Ishikawa (cell line): ENCODE data around the gene TRPC6.

Experiments
- CEBPB ChIP-seq: IDR thresholded peaks from 2 replicates; pipeline ENCODE4 v1.6.1; 2012
- CREB1 ChIP-seq: IDR thresholded peaks from 2 replicates; pipeline ENCODE4 v1.6.1; 2012; ENCODE audit warnings: low read depth
- EGR1 ChIP-seq: IDR thresholded peaks from 2 replicates; pipeline ENCODE4 v1.6.1; 2012
- EP300 ChIP-seq: IDR thresholded peaks from 2 replicates; pipeline ENCODE4 v1.6.1; 2012; ENCODE audit warnings: borderline replicate concordance
- FOXM1 ChIP-seq: IDR thresholded peaks from 2 replicates; pipeline ENCODE4 v1.6.1; 2012; ENCODE audit warnings: low read depth, borderline replicate concordance
- MAX ChIP-seq: IDR thresholded peaks from 2 replicates; pipeline ENCODE4 v1.6.1; 2012
- NFIC ChIP-seq: IDR thresholded peaks from 2 replicates; pipeline ENCODE4 v1.6.1; 2012
- RAD21 ChIP-seq: IDR thresholded peaks from 2 replicates; pipeline ENCODE4 v1.6.1; 2012; ENCODE audit warnings: low read depth
- REST ChIP-seq: IDR thresholded peaks from 2 replicates; pipeline ENCODE4 v1.6.1; 2012; ENCODE audit warnings: low read depth, mild to moderate bottlenecking
- TAF1 ChIP-seq: IDR thresholded peaks from 2 replicates; pipeline ENCODE4 v1.6.1; 2012; ENCODE audit warnings: low read depth, mild to moderate bottlenecking
- TCF12 ChIP-seq: IDR thresholded peaks from 2 replicates; pipeline ENCODE4 v1.6.1; 2012; ENCODE audit warnings: low read depth
- TEAD4 ChIP-seq: IDR thresholded peaks from 2 replicates; pipeline ENCODE4 v1.6.1; 2012
- USF1 ChIP-seq: IDR thresholded peaks from 2 replicates; pipeline ENCODE4 v1.6.1; 2012
- YY1 ChIP-seq: IDR thresholded peaks from 2 replicates; pipeline ENCODE4 v1.6.1; 2012; ENCODE audit warnings: low read depth
- ZBTB7A ChIP-seq: IDR thresholded peaks from 2 replicates; pipeline ENCODE4 v1.6.1; 2012; ENCODE audit warnings: low read depth

The TRPC6 gene

GRCh38 chr11:101497291-101497690 is 86.5 kb downstream of the TRPC6 start:
- TF ChIP-seq NFIC = no peak
- TF ChIP-seq YY1 = no peak
- no peak for TF ChIP-seq ZBTB7A
- no peak for TF ChIP-seq RAD21
- no peak for TF ChIP-seq FOXM1
- no peak for TF ChIP-seq EP300
- no peak for TF ChIP-seq CEBPB
- no peak for TF ChIP-seq USF1
- no peak for TF ChIP-seq TCF12
- TF ChIP-seq TEAD4 = no peak
- no peak for TF ChIP-seq CREB1
- no peak for TF ChIP-seq EGR1

GRCh38 chr11:101487775-101488174 is 96.0 kb downstream of the TRPC6 start:
- TF ChIP-seq RAD21 = no peak
- TF ChIP-seq NFIC = no peak
- TF ChIP-seq MAX = no peak
- TF ChIP-seq TAF1 = no peak
- TF ChIP-seq USF1 = no peak
- no peak for TF ChIP-seq TCF12
- no peak for TF ChIP-seq TEAD4
- no peak for TF ChIP-seq YY1
- TF ChIP-seq CEBPB = no peak
- TF ChIP-seq CREB1 = no peak
- no peak for TF ChIP-seq ZBTB7A
- TF ChIP-seq FOXM1 = no peak
- no peak for TF ChIP-seq EGR1

GRCh38 chr11:101482556-101483124 is 101.2 kb downstream of the TRPC6 start:
- TF ChIP-seq MAX (no peak), CEBPB (no peak), USF1 (no peak), CREB1 (no peak), RAD21 (no peak), YY1 (no peak), TAF1 (no peak), EP300 (no peak), ZBTB7A (no peak), REST (no peak), NFIC (no peak), EGR1 (no peak), TEAD4 (no peak)

- TF ChIP-seq ZBTB7A = no peak
These were observed 105.0 kb downstream of the TRPC6 start for GRCh38 chr11:101478587-101479369.

GRCh38 chr11:101477926-101478325 is 105.9 kb downstream of the TRPC6 start:
- TF ChIP-seq REST (no peak), EP300 (no peak), TAF1 (no peak)

- TF ChIP-seq REST (no peak), TAF1 (no peak), NFIC (no peak), USF1 (no peak), ZBTB7A (no peak), MAX (no peak), RAD21 (no peak), TEAD4 (no peak), CREB1 (no peak), FOXM1 (no peak), EGR1 (no peak), TCF12 (no peak)
These were observed 107.6 kb downstream of the TRPC6 start for GRCh38 chr11:101476191-101476590.
